Neural crest cell (in vitro differentiated cells): ENCODE results near the gene FHOD3. TPM values are rescaled to one million over a fixed set of nuclear protein-coding genes. Genes with fewer than 3 reads are reported as not detected.

Experiments used
- DNase-seq: peaks from one replicate; pipeline ENCODE4 v3.0.0; 2021; ENCODE audit warnings: low read depth, mixed read lengths, low spot score
- H3K27ac Mint-ChIP-seq: one replicate; pipeline ENCODE4 v1.8.0; 2021; ENCODE audit warnings: mild to moderate bottlenecking, mixed read lengths; ENCODE audit not compliant: unreplicated experiment
- H3K27me3 Mint-ChIP-seq: 2 replicates; pipeline ENCODE4 v1.8.0; 2021; ENCODE audit warnings: low read depth, mild to moderate bottlenecking, mixed read lengths
- H3K36me3 Mint-ChIP-seq: 2 replicates; pipeline ENCODE4 v1.8.0; 2021; ENCODE audit warnings: low read depth, mild to moderate bottlenecking, mixed read lengths
- H3K4me1 Mint-ChIP-seq: 2 replicates; pipeline ENCODE4 v1.8.0; 2021; ENCODE audit warnings: mixed read lengths
- H3K4me3 Mint-ChIP-seq: one replicate; pipeline ENCODE4 v1.8.0; 2021; ENCODE audit warnings: mild to moderate bottlenecking, mixed read lengths
- H3K9me3 Mint-ChIP-seq: 2 replicates; pipeline ENCODE4 v1.8.0; 2021; ENCODE audit warnings: mixed read lengths
- CTCF ChIP-seq: fragments of 200-600 bp; sonication (generic); conservative IDR thresholded peaks from 2 replicates; pipeline ENCODE4 v1.5.0; 2021; ENCODE audit warnings: antibody characterized with exemption, mild to moderate bottlenecking
- total RNA-seq: library from RNA; stranded (reverse); gene quantifications from 2 replicates; pipeline ENCODE4 v1.2.1, GENCODE V29; 2021

Gene FHOD3
- total RNA-seq, 1 donor from 2014 or later: 28.6 TPM

- H3K4me3 Mint-ChIP-seq: no peak overlapping the region
- no peaks in the 10 kb centered on the region for H3K36me3 Mint-ChIP-seq
- no peaks in the 10 kb centered on the region for H3K27me3 Mint-ChIP-seq
- peaks cover 26% of the 10 kb centered on the region for H3K4me1 Mint-ChIP-seq
- H3K9me3 Mint-ChIP-seq: peaks cover 4% of the 10 kb centered on the region
- no peak overlapping the region for H3K27ac Mint-ChIP-seq
- no peak for DNase-seq
- no peak for TF ChIP-seq CTCF
Measured at GRCh38 chr18:36496022-36496421, 198.5 kb downstream of the FHOD3 start.

- no peak overlapping the region for H3K4me3 Mint-ChIP-seq
- H3K36me3 Mint-ChIP-seq: peaks cover 19% of the 10 kb centered on the region
- H3K27me3 Mint-ChIP-seq: no peaks in the 10 kb centered on the region
- DNase-seq: no peak
- no peaks in the 10 kb centered on the region for H3K4me1 Mint-ChIP-seq
- no peak for TF ChIP-seq CTCF
- no peak overlapping the region for H3K27ac Mint-ChIP-seq
- peaks cover 5% of the 10 kb centered on the region for H3K9me3 Mint-ChIP-seq
Measured at GRCh38 chr18:36499938-36500337, 202.4 kb downstream of the FHOD3 start.

GRCh38 chr18:36501100-36501499 is 203.6 kb downstream of the FHOD3 start:
- peak overlapping the region; percentile 67 for H3K27ac Mint-ChIP-seq
- no peaks in the 10 kb centered on the region for H3K4me1 Mint-ChIP-seq
- no peak for TF ChIP-seq CTCF
- H3K27me3 Mint-ChIP-seq: no peaks in the 10 kb centered on the region
- DNase-seq: no peak
- H3K4me3 Mint-ChIP-seq: no peak overlapping the region
- peaks cover 6% of the 10 kb centered on the region for H3K9me3 Mint-ChIP-seq
- H3K36me3 Mint-ChIP-seq: peaks cover 22% of the 10 kb centered on the region

- H3K36me3 Mint-ChIP-seq: peaks cover 22% of the 10 kb centered on the region
- no peaks in the 10 kb centered on the region for H3K27me3 Mint-ChIP-seq
- peaks cover 6% of the 10 kb centered on the region for H3K9me3 Mint-ChIP-seq
- DNase-seq: no peak
- H3K27ac Mint-ChIP-seq: no peak overlapping the region
- no peaks in the 10 kb centered on the region for H3K4me1 Mint-ChIP-seq
- no peak for TF ChIP-seq CTCF
- no peak overlapping the region for H3K4me3 Mint-ChIP-seq
Measured at GRCh38 chr18:36503477-36503876, 206.0 kb downstream of the FHOD3 start.

- Mint-ChIP-seq H3K27ac (no peak overlapping the region), H3K9me3 (peaks cover 6% of the 10 kb centered on the region), H3K4me1 (no peaks in the 10 kb centered on the region), H3K4me3 (no peak overlapping the region), H3K36me3 (peaks cover 22% of the 10 kb centered on the region), H3K27me3 (no peaks in the 10 kb centered on the region)
- no peak for DNase-seq
- TF ChIP-seq CTCF: no peak
Measured at GRCh38 chr18:36504928-36505327, 207.4 kb downstream of the FHOD3 start.

GRCh38 chr18:36505665-36506064 is 208.2 kb downstream of the FHOD3 start:
- H3K9me3 Mint-ChIP-seq: peaks cover 6% of the 10 kb centered on the region
- H3K27ac Mint-ChIP-seq: no peak overlapping the region
- DNase-seq: no peak
- TF ChIP-seq CTCF: no peak
- no peaks in the 10 kb centered on the region for H3K27me3 Mint-ChIP-seq
- H3K36me3 Mint-ChIP-seq: peaks cover 22% of the 10 kb centered on the region
- no peak overlapping the region for H3K4me3 Mint-ChIP-seq
- peaks cover 4% of the 10 kb centered on the region for H3K4me1 Mint-ChIP-seq
